HG02973 (cell line): ENCODE data around the gene RND1.

Experiments used
- ATAC-seq: cut with Tn5 transposase; IDR thresholded peaks from one replicate; pipeline ENCODE4 v1.9.1; 2021; ENCODE audit warnings: moderate library complexity; ENCODE audit not compliant: unreplicated experiment

RND1 gene

GRCh38 chr12:48813465-48814261 is 52.0 kb downstream of the RND1 start:
- no peak for ATAC-seq

- ATAC-seq = no peak
Measured at GRCh38 chr12:48812389-48812788, 53.3 kb downstream of the RND1 start.

GRCh38 chr12:48811437-48812090 is 54.1 kb downstream of the RND1 start:
- no peak for ATAC-seq

GRCh38 chr12:48810903-48811431 is 54.7 kb downstream of the RND1 start:
- no peak for ATAC-seq

GRCh38 chr12:48807981-48808380 is 57.7 kb downstream of the RND1 start:
- ATAC-seq = no peak
